ENCODE measurements around the gene ECM1.

GRCh38 chr1:150553392-150554085, 45.6 kb downstream of the ECM1 start:
- TF ChIP-seq CTCF (IDR thresholded peaks at IDR 0.05; ENCODE audit: low read length) (no peak), EZH2 (optimal IDR thresholded peaks at IDR 0.05; ENCODE audit: low read depth, low read length) (no peak)

Measured in MM.1S (cell line).